Ishikawa (cell line): ENCODE data around the gene HHAT.

Source experiments
- CEBPB ChIP-seq: IDR thresholded peaks from 2 replicates; pipeline ENCODE4 v1.6.1; 2012
- CREB1 ChIP-seq: IDR thresholded peaks from 2 replicates; pipeline ENCODE4 v1.6.1; 2012; ENCODE audit warnings: low read depth
- EGR1 ChIP-seq: IDR thresholded peaks from 2 replicates; pipeline ENCODE4 v1.6.1; 2012
- EP300 ChIP-seq: IDR thresholded peaks from 2 replicates; pipeline ENCODE4 v1.6.1; 2012; ENCODE audit warnings: borderline replicate concordance
- FOXM1 ChIP-seq: IDR thresholded peaks from 2 replicates; pipeline ENCODE4 v1.6.1; 2012; ENCODE audit warnings: low read depth, borderline replicate concordance
- MAX ChIP-seq: IDR thresholded peaks from 2 replicates; pipeline ENCODE4 v1.6.1; 2012
- NFIC ChIP-seq: IDR thresholded peaks from 2 replicates; pipeline ENCODE4 v1.6.1; 2012
- RAD21 ChIP-seq: IDR thresholded peaks from 2 replicates; pipeline ENCODE4 v1.6.1; 2012; ENCODE audit warnings: low read depth
- TAF1 ChIP-seq: IDR thresholded peaks from 2 replicates; pipeline ENCODE4 v1.6.1; 2012; ENCODE audit warnings: low read depth, mild to moderate bottlenecking
- TCF12 ChIP-seq: IDR thresholded peaks from 2 replicates; pipeline ENCODE4 v1.6.1; 2012; ENCODE audit warnings: low read depth
- TEAD4 ChIP-seq: IDR thresholded peaks from 2 replicates; pipeline ENCODE4 v1.6.1; 2012
- YY1 ChIP-seq: IDR thresholded peaks from 2 replicates; pipeline ENCODE4 v1.6.1; 2012; ENCODE audit warnings: low read depth
- TF ChIP-seq, protein P1 (sequence below): IDR thresholded peaks from 2 replicates; pipeline ENCODE4 v1.6.1; 2012; ENCODE audit warnings: low read depth, mild to moderate bottlenecking
- TF ChIP-seq, protein P2 (sequence below): IDR thresholded peaks from 2 replicates; pipeline ENCODE4 v1.6.1; 2012

DNA sequence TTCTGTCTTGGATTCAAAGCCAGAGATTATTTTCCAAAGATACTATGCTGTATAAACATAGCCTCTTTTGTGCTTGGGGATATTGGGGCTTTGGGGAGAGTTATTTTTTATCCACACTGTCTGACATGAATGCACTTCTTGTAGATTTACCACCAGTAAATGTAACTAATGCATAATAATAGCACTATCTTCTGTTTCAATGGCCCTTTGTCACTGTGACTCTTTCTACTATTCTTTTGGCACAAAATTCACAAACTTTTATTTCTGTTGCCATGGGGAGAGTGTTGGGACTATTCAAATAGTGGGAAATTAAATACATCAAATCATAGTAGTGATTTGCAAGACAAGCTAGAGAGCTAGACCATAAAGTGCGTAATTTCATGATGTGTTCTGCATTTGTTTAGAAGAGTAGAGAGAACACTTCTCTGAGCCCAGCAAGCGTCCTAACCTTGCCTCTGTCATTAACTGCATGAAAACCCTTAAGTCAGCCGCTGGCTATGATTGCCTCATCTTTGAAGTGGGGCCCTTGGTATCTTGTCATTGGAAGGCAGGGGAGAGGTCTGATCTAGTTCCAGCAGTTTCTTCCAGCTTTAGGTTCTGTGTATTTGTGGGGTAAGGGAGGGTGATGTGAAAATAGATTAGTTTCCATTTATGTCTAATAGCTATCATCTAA is 154.4 kb downstream of the HHAT start:
- TF ChIP-seq CEBPB: no peak
- TF ChIP-seq YY1: no peak
- TF ChIP-seq, protein P1, sequence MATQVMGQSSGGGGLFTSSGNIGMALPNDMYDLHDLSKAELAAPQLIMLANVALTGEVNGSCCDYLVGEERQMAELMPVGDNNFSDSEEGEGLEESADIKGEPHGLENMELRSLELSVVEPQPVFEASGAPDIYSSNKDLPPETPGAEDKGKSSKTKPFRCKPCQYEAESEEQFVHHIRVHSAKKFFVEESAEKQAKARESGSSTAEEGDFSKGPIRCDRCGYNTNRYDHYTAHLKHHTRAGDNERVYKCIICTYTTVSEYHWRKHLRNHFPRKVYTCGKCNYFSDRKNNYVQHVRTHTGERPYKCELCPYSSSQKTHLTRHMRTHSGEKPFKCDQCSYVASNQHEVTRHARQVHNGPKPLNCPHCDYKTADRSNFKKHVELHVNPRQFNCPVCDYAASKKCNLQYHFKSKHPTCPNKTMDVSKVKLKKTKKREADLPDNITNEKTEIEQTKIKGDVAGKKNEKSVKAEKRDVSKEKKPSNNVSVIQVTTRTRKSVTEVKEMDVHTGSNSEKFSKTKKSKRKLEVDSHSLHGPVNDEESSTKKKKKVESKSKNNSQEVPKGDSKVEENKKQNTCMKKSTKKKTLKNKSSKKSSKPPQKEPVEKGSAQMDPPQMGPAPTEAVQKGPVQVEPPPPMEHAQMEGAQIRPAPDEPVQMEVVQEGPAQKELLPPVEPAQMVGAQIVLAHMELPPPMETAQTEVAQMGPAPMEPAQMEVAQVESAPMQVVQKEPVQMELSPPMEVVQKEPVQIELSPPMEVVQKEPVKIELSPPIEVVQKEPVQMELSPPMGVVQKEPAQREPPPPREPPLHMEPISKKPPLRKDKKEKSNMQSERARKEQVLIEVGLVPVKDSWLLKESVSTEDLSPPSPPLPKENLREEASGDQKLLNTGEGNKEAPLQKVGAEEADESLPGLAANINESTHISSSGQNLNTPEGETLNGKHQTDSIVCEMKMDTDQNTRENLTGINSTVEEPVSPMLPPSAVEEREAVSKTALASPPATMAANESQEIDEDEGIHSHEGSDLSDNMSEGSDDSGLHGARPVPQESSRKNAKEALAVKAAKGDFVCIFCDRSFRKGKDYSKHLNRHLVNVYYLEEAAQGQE: no peak
- TF ChIP-seq RAD21: no peak
- no peak for TF ChIP-seq FOXM1
- no peak for TF ChIP-seq TAF1
- TF ChIP-seq CREB1: no peak
- no peak for TF ChIP-seq TCF12
- TF ChIP-seq EP300: no peak
- TF ChIP-seq MAX: no peak
- TF ChIP-seq, protein P2, sequence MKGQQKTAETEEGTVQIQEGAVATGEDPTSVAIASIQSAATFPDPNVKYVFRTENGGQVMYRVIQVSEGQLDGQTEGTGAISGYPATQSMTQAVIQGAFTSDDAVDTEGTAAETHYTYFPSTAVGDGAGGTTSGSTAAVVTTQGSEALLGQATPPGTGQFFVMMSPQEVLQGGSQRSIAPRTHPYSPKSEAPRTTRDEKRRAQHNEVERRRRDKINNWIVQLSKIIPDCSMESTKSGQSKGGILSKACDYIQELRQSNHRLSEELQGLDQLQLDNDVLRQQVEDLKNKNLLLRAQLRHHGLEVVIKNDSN: no peak
- TF ChIP-seq NFIC: no peak
- no peak for TF ChIP-seq TEAD4
- TF ChIP-seq EGR1: no peak
